SIG-M5 treated with dmso at 0.1 percent for 504 hours (cell line): ENCODE data around the gene TMEM86B.

Source experiments
- DNase-seq: peaks from one replicate; lab custom pipeline; 2025; ENCODE audit not compliant: unreplicated experiment; lab: John Stamatoyannopoulos, UW

Gene TMEM86B

GRCh38 chr19:55257461-55258420, 29.2 kb upstream of the TMEM86B start:
- DNase-seq = peak; percentile 51

- no peak for DNase-seq
Measured at GRCh38 chr19:55256562-55257460, 28.2 kb upstream of the TMEM86B start.

- DNase-seq = peak; percentile 68
Measured at GRCh38 chr19:55255618-55256423, 27.3 kb upstream of the TMEM86B start.

- DNase-seq = no peak
Measured at GRCh38 chr19:55254625-55254977, 26.0 kb upstream of the TMEM86B start.

GRCh38 chr19:55253842-55254624, 25.5 kb upstream of the TMEM86B start:
- peak; percentile 95 for DNase-seq

GRCh38 chr19:55252760-55253663, 24.4 kb upstream of the TMEM86B start:
- no peak for DNase-seq

GRCh38 chr19:55251341-55252081, 22.9 kb upstream of the TMEM86B start:
- no peak for DNase-seq

GRCh38 chr19:55250262-55251036, 21.9 kb upstream of the TMEM86B start:
- DNase-seq = no peak

GRCh38 chr19:55249841-55250240, 21.3 kb upstream of the TMEM86B start:
- no peak for DNase-seq

- DNase-seq = no peak
Measured at GRCh38 chr19:55248704-55249103, 20.1 kb upstream of the TMEM86B start.

- DNase-seq = no peak
Measured at GRCh38 chr19:55248166-55248675, 19.7 kb upstream of the TMEM86B start.

GRCh38 chr19:55247621-55248099, 19.1 kb upstream of the TMEM86B start:
- peak; percentile 47 for DNase-seq

GRCh38 chr19:55246462-55247451, 18.2 kb upstream of the TMEM86B start:
- DNase-seq = no peak

- DNase-seq = no peak
Measured at GRCh38 chr19:55245236-55245904, 16.8 kb upstream of the TMEM86B start.

- no peak for DNase-seq
Measured at GRCh38 chr19:55244004-55244680, 15.6 kb upstream of the TMEM86B start.
